COLO829 (cell line): ENCODE data around the gene PKHD1.
"Not testable (repeated sequence)": the region's sequence is repeated elsewhere in the genome, so short reads cannot be mapped to it uniquely, and the experiment has no call there.

Source experiments
- DNase-seq: peaks from one replicate; pipeline ENCODE4 v3.0.0; 2012; ENCODE audit warnings: low spot score

PKHD1 gene

DNA sequence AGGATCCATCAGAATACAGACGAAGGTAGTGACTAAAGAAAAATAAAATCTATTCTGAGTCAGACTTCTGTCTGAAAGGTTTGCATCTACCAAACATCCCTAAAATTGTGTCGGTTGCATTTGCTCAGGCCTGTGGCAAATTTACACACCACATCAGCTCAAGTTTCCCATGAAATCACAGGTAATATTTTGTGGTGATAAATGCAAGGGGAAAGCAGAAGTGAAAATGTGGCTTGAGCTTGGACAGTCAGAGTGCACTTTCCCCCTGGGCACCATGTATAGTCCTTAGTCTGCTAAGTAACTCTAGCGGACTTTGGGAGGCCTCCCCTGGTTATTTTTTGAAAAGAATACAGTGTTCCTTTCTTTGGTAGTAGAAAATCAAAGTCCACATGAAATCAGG, 159.1 kb downstream of the PKHD1 start:
- DNase-seq: no peak

DNA sequence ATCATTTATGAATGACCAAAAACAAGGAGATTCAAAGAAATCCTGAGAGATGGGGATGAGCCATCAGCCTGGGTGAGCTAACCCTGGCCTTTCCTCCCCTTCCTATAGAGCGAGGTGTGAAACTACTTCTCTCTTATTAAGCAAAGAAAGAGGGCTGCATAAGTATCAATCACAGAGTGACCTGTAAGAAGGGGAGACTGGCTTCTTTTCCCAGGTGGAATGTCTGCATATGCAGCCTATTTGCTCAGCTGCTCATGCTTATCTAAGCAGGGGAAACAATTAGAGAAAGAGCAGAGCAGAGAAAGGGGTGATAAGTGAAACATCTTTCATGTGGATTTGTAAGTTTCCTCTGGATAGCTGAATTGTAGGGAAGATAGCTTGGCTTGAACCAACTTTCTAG, 160.0 kb downstream of the PKHD1 start:
- no peak for DNase-seq

DNA sequence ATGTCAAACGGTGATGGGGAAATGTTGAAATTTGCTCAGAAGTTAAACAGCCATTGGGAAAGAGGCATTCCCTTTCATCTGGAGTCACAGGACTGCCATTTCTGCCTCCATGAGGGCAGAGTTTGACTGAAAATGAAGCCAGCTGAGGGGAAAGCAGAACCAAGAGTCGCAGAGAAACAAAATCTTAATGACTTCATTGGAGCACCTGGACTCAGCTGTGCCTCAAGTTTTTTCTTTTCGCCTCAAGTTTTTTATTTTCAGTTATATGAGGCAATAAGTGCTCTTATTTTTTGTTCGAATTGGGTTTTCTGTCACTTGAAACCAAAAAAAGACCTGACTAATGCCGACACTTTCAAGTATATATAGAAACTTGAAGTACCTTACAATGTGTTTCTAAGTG, 161.3 kb downstream of the PKHD1 start:
- no peak for DNase-seq

DNA sequence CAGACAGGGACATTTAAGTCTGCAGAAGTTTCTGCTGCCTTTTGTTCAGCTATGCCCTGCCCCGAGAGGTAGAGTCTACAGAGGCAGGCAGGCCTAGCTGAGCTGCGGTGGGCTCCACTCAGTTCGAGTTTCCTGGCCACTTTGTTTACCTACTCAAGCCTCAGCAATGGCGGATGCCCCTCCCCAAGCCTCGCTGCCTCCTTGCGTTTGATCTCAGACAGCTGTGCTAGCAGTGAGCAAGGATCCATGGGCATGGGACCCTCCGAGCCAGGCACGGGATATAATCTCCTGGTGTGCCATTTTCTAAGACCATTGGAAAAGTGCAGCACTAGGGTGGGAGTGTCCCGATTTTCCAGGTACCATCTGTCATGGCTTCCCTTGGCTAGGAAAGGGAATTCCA, 164.9 kb downstream of the PKHD1 start:
- not testable (repeated sequence) for DNase-seq

DNA sequence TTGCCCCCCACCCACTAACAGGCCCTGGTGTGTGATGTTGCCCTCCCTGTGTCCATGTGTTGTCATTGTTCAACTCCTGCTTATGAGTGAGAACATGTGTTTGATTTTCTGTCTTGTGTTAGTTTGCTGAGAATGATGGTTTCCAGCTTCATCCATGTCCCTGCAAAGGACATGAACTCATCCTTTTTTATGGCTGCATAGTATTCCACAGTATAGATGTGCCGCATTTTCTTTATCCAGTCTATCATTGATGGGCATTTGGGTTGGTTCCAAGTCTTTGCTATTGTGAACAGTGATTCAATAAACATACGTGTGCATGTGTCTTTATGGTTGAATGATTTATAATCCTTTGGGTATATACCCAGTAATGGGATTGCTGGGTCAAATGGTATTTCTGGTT, 169.1 kb downstream of the PKHD1 start:
- not testable (repeated sequence) for DNase-seq

DNA sequence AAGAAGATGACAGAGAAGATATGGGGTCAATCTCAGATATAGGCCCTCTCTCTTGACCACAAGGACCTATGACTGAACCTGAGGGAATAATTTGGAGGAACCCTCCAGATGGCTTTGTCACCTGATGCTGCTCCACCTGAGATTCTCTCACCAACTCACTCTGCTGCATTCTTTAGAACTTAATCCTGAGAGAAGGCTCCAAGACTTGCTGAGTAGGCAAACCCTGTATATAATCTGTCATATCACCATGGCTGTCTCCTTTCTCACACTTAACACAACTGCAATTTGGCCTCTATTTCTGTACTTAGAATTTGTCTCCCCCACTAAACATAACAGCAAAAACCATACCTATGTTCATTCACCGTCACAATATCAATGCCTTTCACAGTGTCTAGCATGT, 172.3 kb downstream of the PKHD1 start:
- no peak for DNase-seq

DNA sequence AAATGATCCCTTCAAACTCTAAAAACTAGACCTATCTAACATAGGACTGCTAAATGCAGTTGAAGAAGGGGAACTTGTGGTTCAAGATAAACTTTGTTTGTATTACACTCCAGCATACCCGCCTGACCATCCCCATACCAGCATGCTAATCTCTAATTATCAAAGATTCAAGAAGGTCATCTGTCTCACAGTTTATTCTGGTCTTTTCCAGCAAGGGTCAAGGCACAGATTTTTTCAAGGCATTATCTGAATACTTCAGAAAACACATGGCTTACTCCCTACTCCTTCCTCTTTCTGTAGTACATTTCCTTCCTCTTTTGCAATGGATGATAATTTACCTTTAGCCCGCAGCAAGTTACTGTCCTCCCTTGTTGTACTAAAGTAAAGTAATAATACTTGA, 174.1 kb downstream of the PKHD1 start:
- DNase-seq: no peak

DNA sequence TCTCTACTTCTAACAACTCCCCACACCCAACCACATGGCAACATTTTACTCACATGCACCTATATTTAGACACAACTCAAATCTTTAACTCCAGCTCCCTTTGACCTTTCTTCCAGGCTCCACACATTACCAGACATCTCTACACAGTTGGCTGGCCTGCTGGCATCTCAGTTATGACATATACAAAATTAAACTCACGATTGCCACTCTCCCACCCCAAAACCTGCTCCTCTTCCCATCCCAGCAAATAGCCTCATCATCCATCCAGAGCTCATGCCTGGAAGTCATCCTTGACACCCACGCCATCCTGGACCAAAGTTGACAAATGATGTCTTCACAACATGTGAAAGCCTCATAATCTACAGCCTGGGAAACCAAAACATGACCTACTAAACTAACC, 176.6 kb downstream of the PKHD1 start:
- DNase-seq: no peak

DNA sequence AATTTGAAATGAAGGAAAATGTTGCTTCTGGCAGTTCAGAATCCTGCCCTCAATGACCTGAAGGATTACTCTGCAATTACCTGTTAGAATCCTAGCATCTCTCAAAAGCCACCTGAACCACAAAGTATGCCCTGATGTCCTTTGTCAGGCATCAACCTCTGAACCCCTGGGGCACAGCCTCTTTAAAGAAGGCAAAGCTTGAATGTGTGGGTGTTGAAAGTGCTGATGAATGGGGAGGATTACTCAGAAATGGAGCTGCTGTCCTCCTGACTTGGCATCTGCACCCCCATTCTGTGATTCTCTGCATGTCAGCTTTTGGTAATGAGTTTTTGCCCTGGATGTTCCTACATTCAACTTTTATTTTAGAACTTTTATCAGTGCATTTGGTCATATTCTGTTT, 179.2 kb downstream of the PKHD1 start:
- no peak for DNase-seq

DNA sequence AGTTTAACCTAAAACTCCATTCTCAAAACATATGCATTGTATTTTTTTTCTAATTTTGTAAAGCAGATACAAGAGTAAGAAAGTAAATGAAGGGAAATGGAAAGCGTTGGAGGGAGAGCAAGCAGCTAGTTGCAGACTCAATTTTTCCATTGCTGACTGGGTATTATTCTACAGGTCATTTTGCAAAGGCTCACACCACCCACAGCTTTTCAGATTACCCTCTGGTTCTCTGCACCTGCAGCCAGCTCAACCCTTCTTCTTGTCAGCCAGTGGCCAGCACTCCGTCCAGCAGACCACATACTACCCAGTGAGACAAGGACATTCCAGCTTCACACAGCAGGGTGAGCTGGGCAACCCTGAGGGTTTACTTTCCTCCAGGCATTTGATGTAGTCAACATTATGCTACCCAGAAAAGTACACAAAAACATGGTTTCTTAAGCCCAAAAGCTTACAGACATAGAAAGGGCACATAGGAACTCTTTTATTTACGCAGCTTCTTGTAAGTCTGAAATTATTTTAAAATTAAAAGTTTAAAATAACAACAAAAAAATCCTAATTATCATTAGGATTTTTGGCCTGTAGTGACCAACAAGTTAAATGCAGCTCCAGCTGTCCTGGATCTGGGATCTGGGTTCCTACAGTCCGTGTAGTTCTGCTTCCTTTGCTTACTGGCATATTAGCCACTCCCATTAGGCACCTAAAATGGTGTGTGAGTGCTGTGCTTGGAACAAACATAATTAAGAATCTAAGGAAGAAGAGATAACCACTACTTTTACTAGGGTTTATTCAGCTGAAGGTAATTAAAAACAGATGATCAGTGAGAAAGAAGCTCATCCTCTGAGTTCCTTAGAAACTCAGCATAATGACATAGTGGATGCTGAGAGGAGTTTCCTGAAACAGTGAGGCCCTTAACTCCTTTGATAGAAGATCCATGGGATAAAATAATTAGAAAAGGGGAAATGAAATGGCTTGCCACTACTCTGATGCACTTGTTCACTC, 185.3 kb downstream of the PKHD1 start:
- no peak for DNase-seq

DNA sequence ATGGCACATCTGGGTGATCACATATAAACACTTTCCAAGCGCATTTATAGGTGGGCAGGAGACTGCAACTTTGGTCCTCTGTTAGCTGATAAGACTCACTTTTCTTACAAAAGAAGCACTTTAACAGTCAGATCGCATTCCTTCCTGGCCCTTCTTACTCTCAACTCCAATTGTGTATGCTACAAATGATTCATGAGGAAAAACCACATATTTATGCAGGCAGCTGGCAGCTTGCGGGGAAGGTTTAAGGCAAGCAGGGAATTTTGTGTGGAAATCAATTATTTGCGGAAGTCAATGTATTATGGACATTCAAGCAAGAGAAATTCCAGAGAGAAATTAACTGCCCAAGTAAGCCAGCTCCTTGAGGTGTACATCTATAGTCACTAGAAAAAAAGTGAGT, 194.0 kb downstream of the PKHD1 start:
- no peak for DNase-seq

DNA sequence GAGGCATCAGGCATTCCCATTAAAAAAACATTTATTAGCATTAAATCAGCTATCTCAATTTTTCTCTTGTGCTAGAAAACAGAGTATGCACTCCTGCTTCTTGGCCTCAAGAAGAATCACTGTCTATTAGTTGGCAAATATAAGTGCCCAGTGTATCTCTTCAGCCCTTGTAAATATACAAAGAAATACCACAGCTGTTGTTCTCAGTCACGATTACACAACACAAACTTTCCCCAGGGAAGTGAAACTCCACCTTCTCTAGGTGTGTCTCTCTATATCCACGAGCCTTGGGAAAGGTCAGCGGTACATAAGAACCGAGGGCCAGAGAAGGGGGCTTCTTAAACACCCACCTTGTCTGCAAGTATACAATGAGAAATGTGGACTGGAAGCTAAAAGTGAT, 194.7 kb downstream of the PKHD1 start:
- DNase-seq: no peak

DNA sequence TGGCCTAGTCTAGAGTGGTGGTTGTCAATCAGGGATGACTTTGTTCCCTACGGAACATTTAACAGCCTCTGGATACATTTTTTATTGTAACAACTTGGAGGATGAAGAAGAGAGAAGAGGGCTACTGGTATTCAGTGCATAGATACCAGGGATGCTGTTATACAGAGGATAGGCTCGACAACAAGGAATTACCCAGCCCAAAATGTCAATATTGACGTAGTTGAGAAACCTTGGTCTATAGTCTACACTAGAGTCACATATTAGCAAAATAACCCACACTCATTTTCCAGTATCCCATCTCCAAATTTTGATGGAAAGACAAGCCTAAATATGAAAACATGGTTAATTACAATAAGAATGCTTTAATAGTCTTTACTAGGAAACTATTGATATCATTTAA, 195.1 kb downstream of the PKHD1 start:
- DNase-seq: no peak

DNA sequence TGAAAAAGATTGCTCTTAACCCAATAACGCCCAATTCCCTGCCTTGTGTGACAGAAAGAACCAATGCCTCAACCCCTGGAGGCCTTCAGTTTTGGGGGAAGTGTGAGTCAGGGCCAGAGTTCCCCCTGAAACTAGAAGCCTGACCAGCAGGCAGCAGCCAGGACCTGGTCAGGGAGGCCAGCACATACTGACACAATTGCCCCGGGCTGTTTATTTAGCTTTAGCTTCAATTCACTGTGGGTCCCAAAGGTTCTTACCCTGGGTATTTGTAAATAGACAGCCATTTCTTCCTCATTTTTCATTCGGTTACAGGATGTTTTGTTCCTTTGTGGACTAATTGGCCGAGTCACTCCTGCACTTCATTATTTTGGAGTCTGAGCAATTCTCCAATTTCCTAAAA, 195.6 kb downstream of the PKHD1 start:
- DNase-seq: no peak

DNA sequence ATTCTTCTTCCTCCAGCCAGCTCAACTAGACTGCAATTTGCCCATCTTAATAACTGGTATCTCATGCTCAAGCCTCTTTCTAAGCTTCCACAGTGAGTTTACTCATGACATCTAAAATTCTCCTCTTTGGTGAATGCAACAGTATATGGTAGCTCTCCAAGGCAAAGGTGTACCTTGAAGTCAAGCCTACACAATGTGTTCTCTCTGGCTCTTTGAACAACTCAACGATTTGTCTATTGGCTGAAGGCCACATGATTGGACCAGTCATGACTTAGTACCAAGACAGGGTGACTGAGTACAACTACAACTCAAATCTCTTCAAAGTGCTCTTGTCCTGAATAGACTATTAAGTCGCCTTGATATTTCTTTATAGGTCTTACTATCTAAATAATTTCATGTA, 199.6 kb downstream of the PKHD1 start:
- no peak for DNase-seq

DNA sequence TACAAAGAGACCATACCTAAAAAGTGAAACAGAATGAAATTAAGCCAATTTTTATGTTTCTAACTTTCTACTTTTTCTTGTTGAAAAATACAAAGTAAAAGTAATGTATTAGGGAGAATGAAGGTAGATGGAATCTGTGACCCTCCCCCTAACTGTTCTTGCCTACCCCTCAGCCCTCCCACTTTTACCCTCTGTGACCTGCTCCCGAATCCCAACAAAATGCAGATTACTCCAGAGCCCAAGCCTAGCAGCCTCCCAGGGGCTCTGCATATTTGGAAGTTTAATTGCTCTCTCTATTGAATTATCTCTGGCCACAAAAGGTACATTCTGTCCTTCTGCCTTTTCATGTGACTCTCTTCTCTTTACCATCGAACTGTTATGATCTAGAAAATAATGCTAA, 201.5 kb downstream of the PKHD1 start:
- no peak for DNase-seq

DNA sequence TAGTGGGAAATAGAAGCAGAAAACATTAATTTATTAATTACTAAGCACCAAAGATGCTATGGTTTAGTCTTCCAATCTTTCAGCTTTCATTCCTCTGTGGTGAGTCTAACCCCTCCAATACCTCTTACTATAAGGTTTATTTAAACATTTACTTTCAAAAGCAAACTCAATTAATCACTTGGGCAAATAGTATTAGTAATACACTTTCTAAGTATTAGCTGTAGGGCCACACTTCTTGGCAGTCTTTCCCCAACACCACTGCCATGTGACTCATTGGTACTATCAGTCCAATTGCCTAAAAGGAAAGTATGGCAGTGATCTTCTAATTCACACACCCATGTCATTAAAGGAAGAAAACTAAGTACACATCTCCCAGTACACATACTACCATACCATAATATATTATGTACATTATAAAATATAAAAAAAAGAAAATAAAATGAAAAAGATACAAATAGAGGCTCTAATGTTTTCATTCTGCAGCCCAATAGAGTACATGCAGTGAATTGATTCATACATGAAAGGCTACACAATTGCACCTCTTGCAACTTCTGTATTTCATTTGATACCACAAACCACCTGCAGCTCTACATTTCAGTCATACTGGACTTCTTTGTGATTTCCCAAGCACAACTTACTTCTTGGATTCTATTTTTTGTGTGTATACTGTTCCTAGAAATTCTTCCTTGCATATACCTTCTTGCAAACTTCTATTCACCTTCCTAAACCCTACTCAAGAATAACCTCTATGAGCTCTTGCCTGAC, 218.6 kb downstream of the PKHD1 start:
- DNase-seq: no peak

DNA sequence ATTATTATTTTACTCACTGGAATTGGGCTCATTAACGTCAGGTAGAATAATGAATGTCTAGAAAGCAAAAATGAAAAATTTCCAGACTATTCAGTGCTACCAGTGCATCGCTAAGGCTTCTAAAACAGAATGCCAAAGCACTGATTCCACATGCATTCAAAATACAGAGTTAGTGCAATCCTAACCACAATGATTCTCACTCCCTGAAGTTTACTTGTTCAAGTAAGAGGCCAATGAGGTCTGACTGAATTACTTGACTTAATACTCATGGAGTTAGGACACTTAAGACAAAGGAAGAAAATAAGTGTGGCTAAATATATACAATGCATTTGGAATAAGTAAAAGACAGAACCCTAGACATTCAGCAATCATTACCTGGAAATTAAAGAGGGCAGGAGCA, 220.5 kb downstream of the PKHD1 start:
- no peak for DNase-seq

DNA sequence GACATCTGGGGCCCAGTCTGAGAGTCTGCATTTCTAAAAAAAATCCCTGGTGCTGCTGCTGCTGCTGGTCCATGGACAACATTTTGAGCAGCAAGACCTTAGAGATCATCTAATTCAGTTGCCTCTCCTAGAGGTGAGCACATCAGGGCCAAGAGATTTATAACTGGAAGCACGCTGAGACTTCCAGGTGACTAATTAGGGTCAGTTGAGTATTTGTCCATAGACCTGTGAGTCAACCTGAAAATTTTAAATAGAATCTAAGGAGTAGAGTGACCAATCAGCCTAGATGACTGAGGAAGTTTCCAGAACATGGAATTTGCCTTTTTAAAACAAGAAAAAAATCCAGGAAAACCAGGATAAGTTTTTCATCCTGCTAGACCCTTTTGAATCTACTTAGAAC, 221.4 kb downstream of the PKHD1 start:
- DNase-seq: no peak

DNA sequence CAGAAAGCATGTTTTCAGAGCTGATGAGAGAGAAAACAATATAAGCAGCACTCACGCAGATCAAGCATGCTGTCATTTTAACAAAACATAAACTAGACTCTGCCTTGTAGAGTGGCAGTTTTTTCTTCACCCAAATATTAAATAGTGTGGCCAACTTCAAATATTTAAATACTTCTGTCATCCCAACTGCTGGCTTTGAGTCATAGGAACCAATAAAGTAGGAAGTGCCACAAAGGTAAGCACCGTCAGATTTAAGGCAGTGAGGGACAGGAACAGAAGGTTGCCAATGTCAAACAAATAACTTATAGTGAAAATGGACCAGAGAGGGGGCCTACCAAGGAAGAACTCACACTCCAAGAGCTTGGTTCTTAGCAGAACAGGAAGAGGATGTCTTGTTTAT, 222.2 kb downstream of the PKHD1 start:
- DNase-seq: no peak

DNA sequence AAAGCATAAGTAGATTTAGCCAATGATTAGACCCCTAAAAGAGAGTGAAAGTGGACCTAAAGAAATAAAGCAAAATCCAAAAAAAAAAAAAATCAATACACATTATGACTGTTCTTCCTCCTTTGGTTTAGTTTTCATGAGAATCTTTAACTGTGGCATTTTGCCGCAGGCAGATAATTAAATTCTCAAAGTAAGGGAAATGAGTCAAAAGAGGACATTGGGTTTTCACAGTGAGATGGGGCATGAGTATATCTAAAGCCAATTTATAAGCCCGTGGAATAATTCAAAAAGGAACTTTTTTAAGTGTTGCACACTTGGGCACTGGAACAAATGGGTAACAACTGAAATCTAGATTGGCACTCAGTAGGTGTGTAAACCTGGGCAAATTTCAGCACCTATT, 230.3 kb downstream of the PKHD1 start:
- peak; percentile 25 for DNase-seq

DNA sequence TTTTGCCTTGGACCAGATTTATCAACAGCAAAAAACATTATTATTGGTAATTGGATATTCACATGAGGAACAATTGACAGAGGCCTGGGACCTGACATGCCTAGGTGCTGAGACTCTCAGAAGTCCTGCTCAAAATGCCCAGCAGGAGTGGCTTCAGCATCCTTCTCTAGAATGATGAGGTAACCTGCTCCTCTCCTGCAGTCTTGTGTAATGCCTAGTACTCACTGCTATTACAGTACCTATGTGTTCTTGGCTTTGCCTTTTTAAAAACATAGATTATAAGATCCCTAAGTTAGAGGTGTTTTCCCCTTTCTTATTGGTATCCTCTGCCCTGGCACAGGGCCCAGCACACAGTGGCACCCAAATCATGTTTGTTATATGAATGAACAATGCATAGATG, 230.9 kb downstream of the PKHD1 start:
- DNase-seq: no peak

DNA sequence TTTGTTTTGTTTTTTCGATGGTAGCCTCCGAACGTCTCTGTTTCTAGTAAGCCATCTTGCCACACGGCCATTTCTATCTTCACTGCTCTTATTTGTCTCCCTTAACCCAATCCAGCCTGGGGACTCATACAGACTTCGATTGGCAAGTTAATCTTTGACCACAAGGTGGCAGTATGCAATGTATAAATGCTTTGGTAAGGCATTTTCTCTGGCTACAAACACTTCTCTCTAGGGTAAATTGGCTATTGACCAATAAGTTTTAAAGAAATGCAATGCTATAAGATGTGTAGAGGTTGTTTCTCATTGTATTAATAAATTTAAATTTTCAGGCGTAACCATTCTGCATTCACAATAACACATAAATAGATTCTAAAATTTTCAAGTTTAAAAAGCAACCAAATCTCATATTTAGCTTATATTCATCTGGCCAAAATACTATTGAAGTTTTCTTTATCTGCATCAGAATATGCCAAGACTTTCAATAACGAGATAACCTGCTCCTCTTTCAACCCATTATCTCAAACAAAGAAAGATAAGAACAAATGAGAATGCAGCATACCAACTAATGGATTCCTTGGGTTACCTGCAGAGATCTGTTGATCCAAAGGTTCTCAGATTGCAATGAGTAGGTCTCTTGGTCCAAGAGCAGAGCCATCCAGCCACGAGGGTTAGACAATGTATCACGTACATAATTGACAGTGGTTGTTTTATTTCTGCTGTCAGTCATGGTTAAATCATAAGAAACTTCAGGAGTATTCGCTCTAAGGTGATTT, 231.9 kb downstream of the PKHD1 start:
- peak; percentile 79 for DNase-seq
